GM18870 (cell line): Measurements from ENCODE around the gene TTLL10.
"Not testable (repeated sequence)": the region's sequence is repeated elsewhere in the genome, so short reads cannot be mapped to it uniquely, and the experiment has no call there.

Experiments used
- ATAC-seq: cut with Tn5 transposase; IDR thresholded peaks from one replicate; pipeline ENCODE4 v1.9.1; 2021; ENCODE audit warnings: moderate library complexity; ENCODE audit not compliant: unreplicated experiment

TTLL10 gene

GRCh38 chr1:1183833-1184775 lies 10.4 kb downstream of the TTLL10 start:
- no peak for ATAC-seq

- ATAC-seq = no peak
Observed at GRCh38 chr1:1185101-1185765, 11.6 kb downstream of the TTLL10 start.

DNA sequence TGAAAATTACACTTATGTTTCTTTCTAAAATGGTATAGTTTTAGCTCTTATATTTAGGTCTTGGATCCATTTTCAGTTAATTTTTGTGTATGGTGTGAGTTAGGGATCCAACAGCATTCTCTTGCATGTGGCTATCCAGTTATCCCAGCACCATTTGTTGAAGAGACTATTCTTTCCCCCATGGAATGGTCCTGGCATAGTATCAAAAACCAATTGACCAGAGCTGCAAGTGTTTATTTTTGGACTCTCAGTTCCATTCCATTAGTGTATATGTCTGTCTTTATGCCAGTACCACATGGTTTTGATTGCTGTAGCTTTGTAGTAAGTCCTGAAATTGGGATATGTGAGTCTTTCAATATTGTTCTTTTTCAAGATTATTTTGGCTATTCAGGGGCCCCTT lies 14.3 kb downstream of the TTLL10 start:
- no peak for ATAC-seq

DNA sequence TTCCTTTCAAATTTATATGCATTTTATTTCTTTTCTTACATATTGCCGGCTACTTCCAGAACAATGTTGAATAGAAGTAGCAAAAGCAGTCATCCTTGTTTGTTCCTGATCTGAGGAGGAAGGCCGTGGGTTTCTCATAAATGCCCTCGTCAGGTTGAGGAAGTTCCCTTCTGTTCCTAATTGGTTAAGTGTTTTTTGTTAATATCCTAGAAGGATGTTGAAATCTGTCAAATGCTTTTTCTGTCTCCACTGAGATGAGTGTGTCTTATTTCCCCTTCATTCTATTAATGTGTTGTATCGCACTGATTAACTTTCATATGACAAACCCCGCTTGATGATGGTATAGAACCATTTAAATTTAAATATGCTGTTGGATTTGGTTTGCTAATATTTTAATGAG lies 15.4 kb downstream of the TTLL10 start:
- ATAC-seq = no peak

GRCh38 chr1:1191734-1192133 lies 18.1 kb downstream of the TTLL10 start:
- ATAC-seq = no peak

- ATAC-seq = no peak
Observed at GRCh38 chr1:1194723-1195122, 21.0 kb downstream of the TTLL10 start.

GRCh38 chr1:1195726-1196125 lies 22.0 kb downstream of the TTLL10 start:
- ATAC-seq = not testable (repeated sequence)

DNA sequence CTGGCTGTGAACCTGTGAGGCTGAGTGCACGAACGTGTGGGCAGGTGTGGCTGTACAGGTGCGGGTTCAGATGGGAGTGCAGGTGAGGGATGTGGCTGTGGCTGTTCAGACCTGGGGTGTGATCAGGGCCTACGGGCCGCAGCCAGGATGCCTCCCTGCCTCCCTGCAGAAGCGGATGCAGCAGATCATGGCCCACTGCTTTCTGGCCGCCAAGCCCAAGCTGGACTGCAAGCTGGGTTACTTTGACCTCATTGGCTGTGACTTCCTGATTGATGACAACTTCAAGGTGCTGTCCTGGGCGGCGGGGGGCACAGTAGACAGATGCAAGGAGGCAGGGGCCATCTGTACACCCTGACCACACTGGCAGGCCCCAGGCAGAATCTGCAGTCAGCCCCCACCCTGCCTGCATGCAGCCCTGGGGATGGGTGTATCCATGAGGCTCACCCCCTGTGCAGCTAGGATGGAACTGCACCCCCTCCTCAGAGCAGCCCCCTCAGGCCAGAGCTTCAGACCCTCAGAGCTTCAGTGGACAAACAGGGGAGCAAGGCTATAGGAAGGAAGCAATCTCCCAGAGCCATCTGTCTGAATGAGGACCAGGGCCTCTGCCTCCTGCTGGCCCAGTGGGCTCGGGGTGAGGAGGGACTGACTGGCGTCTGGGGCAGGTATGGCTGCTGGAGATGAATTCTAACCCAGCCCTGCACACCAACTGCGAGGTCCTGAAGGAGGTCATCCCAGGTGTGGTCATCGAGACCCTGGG lies 22.9 kb downstream of the TTLL10 start:
- no peak for ATAC-seq

GRCh38 chr1:1197188-1197500 lies 23.5 kb downstream of the TTLL10 start:
- no peak for ATAC-seq

DNA sequence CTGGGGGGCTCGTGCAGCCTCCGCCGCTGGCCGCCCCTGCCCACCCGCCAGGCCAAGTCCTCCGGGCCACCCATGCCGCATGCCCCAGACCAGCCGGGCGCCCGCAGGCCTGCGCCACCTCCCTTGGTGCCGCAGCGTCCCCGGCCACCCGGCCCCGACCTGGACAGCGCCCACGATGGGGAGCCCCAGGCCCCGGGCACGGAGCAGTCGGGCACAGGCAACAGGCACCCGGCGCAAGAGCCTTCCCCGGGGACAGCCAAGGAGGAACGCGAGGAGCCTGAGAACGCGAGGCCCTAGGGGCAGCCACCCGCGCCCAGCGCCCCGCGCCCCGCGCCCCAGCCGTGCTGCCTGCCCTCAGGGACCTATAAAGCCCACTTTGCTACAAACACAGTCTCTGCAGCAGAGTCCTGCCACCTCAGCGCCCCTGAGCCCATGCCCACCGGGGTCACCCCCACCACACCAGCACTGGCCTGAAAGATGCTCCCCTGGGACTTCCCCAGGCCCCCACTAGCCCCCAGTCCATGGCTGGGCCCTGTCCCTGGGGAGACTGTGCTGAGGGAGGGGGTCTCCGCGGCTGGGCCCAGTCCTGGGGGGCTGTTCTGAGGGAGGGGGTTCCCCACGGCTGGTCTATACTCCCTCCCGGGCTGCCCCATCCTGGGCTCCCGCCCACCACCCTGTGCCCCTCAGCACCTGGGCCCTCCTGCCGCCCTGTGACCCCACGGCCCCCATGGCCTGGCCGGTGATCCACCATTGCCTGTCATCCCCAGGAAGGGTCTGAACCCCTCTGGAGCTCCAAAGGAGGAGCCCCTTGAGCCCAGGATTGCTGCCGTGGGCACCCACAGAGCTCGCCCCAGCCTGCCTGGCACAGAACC lies 24.1 kb downstream of the TTLL10 start:
- ATAC-seq = no peak

DNA sequence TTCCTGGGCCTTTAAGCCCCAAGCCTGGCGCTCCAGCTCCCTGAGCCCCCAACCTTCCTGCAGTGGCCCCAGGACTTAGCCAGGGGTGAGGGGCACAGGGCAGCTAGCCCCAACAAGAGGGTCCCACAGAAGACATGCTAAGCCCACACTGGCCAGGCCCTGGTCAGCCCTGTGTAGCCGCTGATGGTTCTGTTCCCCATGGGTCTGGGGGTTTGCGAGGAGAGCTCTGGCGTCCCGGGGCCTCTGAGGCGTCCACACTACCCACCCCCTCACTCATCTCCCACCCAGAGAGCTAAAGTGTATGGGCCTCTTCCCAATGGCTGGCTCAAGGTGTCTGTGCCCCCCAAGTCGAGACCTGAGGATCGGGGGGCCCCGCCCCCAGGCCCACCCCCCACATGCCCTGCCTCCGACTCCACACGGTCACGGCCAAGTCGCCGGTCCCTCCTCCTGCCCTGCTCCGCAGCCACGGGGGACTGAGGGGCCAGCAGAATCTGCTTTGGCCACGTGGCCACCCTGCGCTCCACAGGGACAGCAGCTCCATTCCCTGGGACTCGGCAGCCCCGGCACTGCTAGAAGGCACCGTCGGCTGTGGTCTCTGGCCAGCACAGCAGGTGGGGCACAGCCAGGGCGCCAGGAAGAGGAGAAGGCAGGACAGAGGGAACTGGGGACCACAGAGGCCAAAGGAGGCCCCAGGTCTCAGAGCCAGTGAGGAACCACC lies 24.9 kb downstream of the TTLL10 start:
- ATAC-seq = no peak

- no peak for ATAC-seq
Observed at GRCh38 chr1:1199141-1199960, 25.7 kb downstream of the TTLL10 start.

DNA sequence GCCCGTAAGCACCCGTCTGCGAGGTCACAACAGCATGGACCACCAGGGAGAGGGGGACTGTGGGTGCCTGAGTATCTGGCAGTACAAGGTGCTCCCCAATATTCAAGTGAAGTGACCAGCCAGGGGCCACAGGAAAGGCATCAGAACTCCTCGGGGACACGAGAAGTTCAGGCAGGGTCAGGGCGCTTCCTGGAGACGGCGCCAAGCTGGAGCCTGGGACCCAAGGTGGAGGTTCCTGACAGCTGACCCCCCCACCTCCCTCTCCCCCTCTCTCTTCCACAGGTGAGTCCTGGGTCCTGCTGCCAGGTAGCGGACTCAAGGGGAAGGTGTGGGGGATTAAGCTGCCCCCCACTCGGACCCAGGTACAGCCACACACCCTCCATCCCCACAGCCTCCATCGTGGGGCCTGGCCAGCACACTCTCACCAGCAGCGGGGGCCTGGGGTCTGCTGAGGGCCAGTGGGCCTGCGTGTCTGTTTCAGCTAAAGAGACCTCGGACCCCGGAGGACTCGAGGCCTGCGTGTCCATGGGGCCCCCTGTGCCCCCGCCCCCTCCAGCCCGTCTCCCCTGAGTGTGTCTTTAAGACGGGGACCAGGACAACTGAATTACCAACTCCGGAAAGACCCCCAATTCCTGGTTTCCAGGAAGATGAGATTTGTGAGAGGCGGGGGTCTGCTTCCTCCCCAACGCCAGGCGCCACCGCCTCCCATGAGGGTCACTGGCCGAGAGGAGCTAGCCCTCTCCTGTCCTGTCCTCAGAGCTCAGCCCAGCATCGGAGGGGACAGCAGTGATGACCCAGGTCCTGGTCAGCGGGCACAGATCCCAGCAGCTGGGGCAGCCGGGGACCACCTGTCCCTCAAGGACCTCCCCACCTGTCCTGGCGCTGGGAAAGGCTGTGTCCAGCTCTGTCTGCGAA lies 26.5 kb downstream of the TTLL10 start:
- no peak for ATAC-seq

DNA sequence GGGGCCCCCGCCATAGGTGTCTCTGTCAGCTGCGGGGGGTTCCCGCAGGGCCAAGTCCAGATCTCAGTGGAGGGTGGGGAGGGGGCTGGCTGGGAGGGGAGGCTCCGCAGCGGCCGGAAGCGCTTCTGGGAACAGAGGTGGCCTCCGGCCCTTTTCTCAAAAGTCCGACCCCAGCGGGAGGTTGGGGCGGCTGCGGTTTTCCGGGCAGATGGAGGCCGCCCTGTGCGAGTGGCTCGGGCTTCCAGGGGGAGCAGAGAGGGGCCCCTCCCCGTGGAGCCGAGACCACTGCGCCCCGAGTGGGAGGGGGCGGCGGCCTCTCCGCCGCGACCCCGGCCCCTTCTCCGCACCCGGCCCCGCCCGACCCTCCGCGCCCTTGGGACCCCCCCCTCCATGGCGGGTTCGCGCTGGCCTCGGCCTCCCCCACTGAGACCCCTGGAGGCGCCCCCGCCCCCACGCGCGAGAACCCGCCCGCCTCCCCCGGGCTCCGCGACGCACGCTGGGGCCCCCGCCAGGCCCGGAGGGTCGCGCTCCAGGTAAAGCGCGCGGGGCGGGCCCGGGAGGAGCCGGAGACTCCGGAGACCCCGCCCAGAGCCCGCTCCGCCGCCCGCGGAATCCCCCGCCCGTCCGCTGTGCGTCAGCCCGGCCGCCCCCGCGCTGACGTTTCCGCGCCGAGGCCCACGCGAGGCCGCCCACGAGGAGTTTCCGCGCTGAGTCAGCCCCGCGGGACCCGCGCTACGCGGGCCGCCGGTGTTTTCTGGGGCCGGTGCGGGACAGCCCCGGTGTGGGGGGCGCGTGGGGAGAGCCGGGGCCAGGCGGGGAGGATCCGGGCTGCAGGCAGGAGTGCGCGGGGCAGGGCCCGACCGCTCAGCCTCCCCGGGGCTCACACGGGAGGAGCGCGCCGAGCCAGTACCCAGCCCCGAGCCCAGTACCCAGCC lies 27.5 kb downstream of the TTLL10 start:
- no peak for ATAC-seq

DNA sequence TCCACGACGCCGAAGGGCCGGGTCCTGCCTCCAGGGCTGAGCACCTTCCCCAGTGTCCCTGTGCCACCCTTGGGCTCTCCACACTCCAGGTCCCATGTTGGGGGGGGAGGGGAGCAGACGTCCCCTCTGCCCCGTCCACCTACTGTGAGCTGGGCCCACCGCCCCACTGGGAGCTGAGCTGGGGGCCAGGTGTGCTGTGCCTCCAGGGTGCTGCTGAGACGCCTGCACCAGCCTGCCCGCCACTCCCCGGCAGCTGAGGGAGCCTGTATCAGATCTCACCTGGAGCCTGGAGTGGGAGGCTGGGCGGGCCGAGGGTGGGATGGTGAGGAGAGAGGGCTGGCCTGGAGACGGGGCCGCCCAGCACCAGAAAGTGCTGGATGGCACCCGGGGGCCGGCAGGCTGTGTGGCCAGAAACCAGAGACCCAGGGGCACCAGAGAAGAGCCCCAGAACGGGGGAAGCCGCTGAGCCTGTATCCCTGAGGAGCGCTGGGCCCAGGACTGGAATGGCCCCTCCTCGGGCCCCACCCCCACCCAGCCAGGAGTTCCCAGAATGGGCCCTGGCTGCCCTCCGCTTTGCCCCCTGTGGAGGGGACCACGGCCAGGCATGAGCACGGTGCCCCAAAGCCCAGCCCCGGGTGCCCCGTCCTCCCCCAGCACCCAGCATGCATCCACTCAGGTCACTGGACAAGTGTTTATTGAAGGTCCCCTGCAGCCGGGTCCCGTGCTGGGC lies 29.3 kb downstream of the TTLL10 start:
- no peak for ATAC-seq
